ENCODE results near the gene PGS1.

The PGS1 gene

DNA sequence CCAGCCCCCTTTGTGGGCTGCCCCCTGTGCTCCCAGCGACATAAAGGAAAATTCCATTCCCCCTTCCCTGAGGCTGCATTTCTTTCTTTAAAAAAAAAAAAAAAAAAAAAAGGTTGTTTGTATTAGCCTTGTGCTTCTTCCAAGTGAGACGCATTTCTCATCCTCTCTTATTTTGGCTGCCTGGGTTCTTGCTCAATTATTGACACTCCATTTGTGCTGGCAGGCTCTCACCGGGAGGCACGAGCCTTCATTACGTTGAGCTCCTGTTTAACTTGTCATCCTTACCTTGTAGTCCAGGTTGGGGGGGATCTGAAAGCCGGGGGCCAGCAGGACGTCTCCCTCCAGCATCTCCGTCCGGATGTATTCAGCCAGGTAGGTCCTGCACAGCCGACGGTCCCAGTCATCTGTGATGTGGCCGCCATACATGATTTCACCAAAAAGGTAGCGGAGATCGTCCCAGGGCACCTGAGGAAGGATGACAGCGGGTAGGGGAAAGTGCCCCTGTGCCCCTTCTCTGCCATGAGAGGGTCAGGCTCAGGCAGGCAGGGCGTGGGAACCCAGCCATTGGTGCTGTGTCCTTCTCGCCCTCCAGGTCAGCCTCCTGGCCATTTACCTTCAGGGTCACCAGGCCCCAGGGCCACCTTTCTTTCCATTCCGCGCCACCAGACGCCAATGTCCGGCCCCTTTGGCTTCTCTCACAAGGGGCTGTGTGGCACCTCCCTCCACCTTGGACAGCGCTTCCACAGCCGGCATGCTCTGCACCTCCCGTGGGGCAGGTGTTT is 50.6 kb downstream of the PGS1 start:
- TF ChIP-seq, protein P1, sequence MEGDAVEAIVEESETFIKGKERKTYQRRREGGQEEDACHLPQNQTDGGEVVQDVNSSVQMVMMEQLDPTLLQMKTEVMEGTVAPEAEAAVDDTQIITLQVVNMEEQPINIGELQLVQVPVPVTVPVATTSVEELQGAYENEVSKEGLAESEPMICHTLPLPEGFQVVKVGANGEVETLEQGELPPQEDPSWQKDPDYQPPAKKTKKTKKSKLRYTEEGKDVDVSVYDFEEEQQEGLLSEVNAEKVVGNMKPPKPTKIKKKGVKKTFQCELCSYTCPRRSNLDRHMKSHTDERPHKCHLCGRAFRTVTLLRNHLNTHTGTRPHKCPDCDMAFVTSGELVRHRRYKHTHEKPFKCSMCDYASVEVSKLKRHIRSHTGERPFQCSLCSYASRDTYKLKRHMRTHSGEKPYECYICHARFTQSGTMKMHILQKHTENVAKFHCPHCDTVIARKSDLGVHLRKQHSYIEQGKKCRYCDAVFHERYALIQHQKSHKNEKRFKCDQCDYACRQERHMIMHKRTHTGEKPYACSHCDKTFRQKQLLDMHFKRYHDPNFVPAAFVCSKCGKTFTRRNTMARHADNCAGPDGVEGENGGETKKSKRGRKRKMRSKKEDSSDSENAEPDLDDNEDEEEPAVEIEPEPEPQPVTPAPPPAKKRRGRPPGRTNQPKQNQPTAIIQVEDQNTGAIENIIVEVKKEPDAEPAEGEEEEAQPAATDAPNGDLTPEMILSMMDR (IDR thresholded peaks at IDR 0.05; ENCODE audit: low read depth, low read length, missing control alignments): no peak
- no peak overlapping the region for H3K4me3 ChIP-seq (ENCODE audit: low read depth, low read length)
- H3K27ac ChIP-seq: no peak overlapping the region
- H3K36me3 ChIP-seq (replicated peaks): peaks cover 20% of the 10 kb centered on the region
- DNase-seq: no peak
- no peaks in the 10 kb centered on the region for H3K27me3 ChIP-seq (replicated peaks)
- in situ Hi-C loops (cut with HindIII; ENCODE audit: low pct_ligation_motif_present, low sequenced_read_pairs): no loop called here

DNA sequence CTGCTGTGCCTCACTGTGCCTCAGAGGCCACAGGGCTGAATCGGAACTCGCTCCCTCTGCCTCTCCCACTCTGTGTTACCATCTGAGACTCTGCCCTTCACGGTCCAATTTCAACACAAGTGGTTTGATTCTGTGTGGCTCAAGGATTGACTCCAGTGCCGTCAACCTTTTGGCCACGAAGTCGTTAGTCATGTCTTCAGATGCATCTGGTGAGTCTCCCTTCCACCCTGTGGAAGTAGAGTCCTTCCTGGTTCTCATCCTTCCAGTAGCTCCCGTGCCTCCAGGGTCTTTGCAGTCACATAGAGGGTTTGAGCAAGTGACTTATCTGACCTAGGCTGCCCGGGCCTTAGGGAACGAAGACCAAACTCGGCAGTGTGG is 51.2 kb downstream of the PGS1 start:
- Histone ChIP-seq H3K36me3 (replicated peaks) (peaks cover 14% of the 10 kb centered on the region), H3K4me3 (ENCODE audit: low read depth, low read length) (no peak overlapping the region), H3K27ac (no peak overlapping the region), H3K27me3 (replicated peaks) (no peaks in the 10 kb centered on the region)
- in situ Hi-C loops (cut with HindIII; ENCODE audit: low pct_ligation_motif_present, low sequenced_read_pairs): no loop called here
- TF ChIP-seq, protein P1 (IDR thresholded peaks at IDR 0.05; ENCODE audit: low read depth, low read length, missing control alignments): no peak
- DNase-seq: no peak

DNA sequence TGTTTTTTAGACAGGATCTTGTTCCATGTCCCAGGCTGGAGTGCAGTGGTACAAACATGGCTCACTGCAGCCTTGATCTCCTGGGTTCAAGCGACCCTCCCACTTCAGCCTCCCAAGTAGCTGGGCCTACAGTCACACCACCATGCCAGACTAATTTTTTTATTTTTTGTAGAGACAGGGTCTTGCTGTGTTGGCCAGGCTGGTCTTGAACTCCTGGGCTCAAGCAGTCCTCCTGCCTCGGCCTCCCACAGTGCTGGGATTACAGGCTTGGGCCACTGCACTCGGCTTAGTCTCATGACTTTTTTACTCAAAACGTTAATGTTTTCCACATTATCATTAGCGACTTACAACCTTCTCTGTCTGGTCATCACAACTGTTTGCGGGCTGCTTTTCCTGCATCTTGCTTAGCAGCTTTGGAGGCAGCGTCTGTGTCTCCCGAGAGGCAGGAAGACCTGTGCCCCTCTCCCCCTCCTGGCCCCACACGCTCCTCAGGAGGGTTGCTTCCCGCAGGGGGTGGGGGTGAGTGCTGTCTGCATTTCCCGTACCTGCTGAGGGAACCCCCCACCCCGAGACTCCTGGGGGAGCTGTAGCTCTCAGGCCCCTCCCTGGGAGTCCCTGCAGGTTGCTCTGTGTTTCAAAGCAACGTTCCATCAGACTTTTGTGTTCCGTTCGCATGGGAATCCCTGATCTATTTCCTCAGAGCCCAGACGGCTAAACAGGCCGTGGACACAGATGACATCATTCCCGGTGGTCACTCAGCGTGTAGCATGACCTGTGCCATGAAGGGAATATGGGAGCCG is 52.6 kb downstream of the PGS1 start:
- H3K4me3 ChIP-seq (ENCODE audit: low read depth, low read length): no peak overlapping the region
- DNase-seq: no peak
- H3K36me3 ChIP-seq (replicated peaks): peaks cover 6% of the 10 kb centered on the region
- in situ Hi-C loops (cut with HindIII; ENCODE audit: low pct_ligation_motif_present, low sequenced_read_pairs): no loop called here
- TF ChIP-seq, protein P1 (IDR thresholded peaks at IDR 0.05; ENCODE audit: low read depth, low read length, missing control alignments): no peak
- no peaks in the 10 kb centered on the region for H3K27me3 ChIP-seq (replicated peaks)
- no peak overlapping the region for H3K27ac ChIP-seq

DNA sequence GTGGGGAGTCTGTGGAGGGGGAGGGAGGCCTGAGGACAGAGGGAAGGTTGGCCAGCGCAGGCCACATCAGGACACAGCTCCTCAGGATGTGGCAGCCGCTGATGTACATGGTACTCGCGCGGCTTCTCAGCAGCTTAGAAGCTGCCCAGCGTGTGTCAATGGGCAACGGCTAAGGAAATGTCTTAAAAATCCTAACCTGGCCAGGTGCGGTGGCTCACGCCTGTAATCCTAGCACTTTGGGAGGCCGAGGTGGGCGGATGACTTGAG is 53.2 kb downstream of the PGS1 start:
- DNase-seq: no peak
- in situ Hi-C loops (cut with HindIII; ENCODE audit: low pct_ligation_motif_present, low sequenced_read_pairs): no loop called here
- no peaks in the 10 kb centered on the region for H3K27me3 ChIP-seq (replicated peaks)
- no peak overlapping the region for H3K27ac ChIP-seq
- H3K36me3 ChIP-seq (replicated peaks): peaks cover 6% of the 10 kb centered on the region
- TF ChIP-seq, protein P1 (IDR thresholded peaks at IDR 0.05; ENCODE audit: low read depth, low read length, missing control alignments): no peak
- no peak overlapping the region for H3K4me3 ChIP-seq (ENCODE audit: low read depth, low read length)

DNA sequence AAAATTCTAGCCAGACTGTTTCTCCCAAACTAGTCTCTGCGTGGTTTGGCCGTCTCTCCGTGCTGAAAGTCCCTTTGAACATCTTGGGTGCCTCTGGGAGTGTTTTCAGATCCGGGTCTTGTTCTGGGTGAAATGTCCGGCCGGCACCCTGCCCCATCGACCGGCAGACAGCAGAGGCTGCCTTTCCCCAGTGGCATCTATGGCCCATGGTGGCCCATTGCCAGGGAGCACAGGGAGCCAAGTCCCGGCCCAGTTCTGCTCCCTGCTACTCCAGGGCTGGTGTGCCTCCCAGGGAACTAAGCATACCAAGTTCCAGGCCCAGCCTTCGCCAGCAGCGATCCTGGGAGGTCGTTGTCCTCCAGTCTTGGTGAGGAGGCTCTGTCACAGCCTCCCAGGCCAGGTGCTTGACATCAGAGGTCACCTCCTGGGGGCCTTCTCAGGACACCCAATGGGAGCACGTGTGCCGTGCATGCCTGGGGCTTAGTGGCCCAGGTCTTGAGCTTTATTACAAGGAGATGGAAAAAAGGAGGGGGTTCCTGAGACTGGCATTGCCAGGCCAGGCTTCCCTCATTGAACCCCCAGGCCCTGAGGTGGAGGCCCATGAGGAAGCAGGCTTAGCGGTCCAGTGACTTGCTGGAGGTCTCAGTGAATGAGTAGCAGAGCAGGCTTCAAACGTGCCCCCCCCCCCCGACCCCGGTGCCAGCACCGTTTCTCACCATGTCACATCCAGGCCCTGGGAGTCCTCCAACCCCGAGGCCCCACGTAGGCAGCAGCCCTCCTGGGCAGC is 54.0 kb downstream of the PGS1 start:
- no peak overlapping the region for H3K27ac ChIP-seq
- TF ChIP-seq, protein P1 (IDR thresholded peaks at IDR 0.05; ENCODE audit: low read depth, low read length, missing control alignments): no peak
- no peak overlapping the region for H3K4me3 ChIP-seq (ENCODE audit: low read depth, low read length)
- H3K27me3 ChIP-seq (replicated peaks): no peaks in the 10 kb centered on the region
- H3K36me3 ChIP-seq (replicated peaks): peaks cover 3% of the 10 kb centered on the region
- DNase-seq: no peak
- in situ Hi-C loops (cut with HindIII; ENCODE audit: low pct_ligation_motif_present, low sequenced_read_pairs): no loop called here

Data from brain microvascular endothelial cell (primary cell).